Endothelial cell (in vitro differentiated cells): ENCODE data around the gene GPR50. TPM values are rescaled to one million over a fixed set of nuclear protein-coding genes. Genes with fewer than 3 reads are reported as not detected.

Source experiments
- DNase-seq: peaks from one replicate; pipeline ENCODE4 v3.0.0; 2021; ENCODE audit warnings: low spot score
- H3K27ac Mint-ChIP-seq: one replicate; pipeline ENCODE4 v1.8.0; 2021; ENCODE audit warnings: mixed read lengths, inconsistent platforms; ENCODE audit not compliant: unreplicated experiment
- H3K27me3 Mint-ChIP-seq: one replicate; pipeline ENCODE4 v1.8.0; 2021; ENCODE audit warnings: mild to moderate bottlenecking, moderate library complexity, mixed read lengths, inconsistent platforms; ENCODE audit not compliant: unreplicated experiment
- H3K36me3 Mint-ChIP-seq: one replicate; pipeline ENCODE4 v1.8.0; 2021; ENCODE audit warnings: mild to moderate bottlenecking, low read depth, mixed read lengths, inconsistent platforms; ENCODE audit not compliant: unreplicated experiment
- H3K4me1 Mint-ChIP-seq: one replicate; pipeline ENCODE4 v1.8.0; 2021; ENCODE audit warnings: mild to moderate bottlenecking, mixed read lengths, inconsistent platforms; ENCODE audit not compliant: unreplicated experiment
- H3K4me3 Mint-ChIP-seq: one replicate; pipeline ENCODE4 v1.8.0; 2021; ENCODE audit warnings: mild to moderate bottlenecking, mixed read lengths, inconsistent platforms; ENCODE audit not compliant: unreplicated experiment
- H3K9me3 Mint-ChIP-seq: one replicate; pipeline ENCODE4 v1.8.0; 2021; ENCODE audit warnings: mixed read lengths, inconsistent platforms; ENCODE audit not compliant: unreplicated experiment
- total RNA-seq: library from RNA; stranded (reverse); fragmentation: NEBNext Ultra II Directional; extraction: Animal tissue kit (Norgen Biotek cat#: 25700); gene quantifications from one replicate; pipeline ENCODE4 v1.2.1, GENCODE V29; 2021; ENCODE audit not compliant: unreplicated experiment
- TF ChIP-seq, protein P1 (sequence below): fragments of 200-600 bp; sonication (generic); IDR thresholded peaks from one replicate; pipeline ENCODE4 v1.5.0; 2021; ENCODE audit warnings: antibody characterized with exemption; ENCODE audit not compliant: unreplicated experiment

The GPR50 gene
- total RNA-seq, 1 donor from 2014 or later = 1.1 TPM

DNA sequence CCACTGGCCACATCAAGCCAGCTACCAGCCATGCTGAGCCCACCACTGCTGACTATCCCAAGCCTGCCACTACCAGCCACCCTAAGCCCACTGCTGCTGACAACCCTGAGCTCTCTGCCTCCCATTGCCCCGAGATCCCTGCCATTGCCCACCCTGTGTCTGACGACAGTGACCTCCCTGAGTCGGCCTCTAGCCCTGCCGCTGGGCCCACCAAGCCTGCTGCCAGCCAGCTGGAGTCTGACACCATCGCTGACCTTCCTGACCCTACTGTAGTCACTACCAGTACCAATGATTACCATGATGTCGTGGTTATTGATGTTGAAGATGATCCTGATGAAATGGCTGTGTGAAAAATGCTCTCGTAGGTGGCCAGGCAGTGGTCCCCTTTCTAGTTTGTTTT is 4.7 kb downstream of the GPR50 start:
- Mint-ChIP-seq H3K36me3 (no peaks in the 10 kb centered on the region), H3K27ac (no peak overlapping the region), H3K9me3 (no peaks in the 10 kb centered on the region), H3K4me3 (no peak overlapping the region), H3K4me1 (peaks cover 7% of the 10 kb centered on the region), H3K27me3 (peaks cover 13% of the 10 kb centered on the region)
- TF ChIP-seq, protein P1, sequence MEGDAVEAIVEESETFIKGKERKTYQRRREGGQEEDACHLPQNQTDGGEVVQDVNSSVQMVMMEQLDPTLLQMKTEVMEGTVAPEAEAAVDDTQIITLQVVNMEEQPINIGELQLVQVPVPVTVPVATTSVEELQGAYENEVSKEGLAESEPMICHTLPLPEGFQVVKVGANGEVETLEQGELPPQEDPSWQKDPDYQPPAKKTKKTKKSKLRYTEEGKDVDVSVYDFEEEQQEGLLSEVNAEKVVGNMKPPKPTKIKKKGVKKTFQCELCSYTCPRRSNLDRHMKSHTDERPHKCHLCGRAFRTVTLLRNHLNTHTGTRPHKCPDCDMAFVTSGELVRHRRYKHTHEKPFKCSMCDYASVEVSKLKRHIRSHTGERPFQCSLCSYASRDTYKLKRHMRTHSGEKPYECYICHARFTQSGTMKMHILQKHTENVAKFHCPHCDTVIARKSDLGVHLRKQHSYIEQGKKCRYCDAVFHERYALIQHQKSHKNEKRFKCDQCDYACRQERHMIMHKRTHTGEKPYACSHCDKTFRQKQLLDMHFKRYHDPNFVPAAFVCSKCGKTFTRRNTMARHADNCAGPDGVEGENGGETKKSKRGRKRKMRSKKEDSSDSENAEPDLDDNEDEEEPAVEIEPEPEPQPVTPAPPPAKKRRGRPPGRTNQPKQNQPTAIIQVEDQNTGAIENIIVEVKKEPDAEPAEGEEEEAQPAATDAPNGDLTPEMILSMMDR = no peak
- DNase-seq = no peak

DNA sequence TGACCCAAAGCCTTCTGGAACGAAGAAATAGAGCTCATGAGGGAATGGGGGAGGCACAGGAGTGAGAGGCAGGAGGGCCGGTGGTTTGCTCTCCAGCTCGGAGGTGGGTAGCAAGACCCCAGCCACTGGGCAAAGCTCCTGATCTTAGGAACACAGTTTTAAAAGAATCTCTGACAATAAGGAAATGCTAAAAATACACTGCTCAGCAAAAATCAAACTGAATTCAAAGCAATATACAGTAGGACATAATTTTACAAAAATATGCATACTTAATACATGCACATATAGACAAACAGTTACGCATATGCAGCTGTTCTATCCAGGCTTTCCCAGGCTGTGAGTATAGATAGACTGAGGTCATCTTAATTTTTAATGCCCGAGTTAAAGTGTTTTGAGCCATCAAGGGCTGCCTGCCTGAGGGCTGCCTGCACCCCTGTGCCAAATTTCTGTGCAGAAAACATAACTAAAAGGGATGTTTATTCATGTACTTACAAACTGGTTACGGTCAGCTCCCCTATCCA is 6.9 kb downstream of the GPR50 start:
- DNase-seq = no peak
- peaks cover 7% of the 10 kb centered on the region for H3K4me1 Mint-ChIP-seq
- no peaks in the 10 kb centered on the region for H3K36me3 Mint-ChIP-seq
- TF ChIP-seq, protein P1 = no peak
- H3K9me3 Mint-ChIP-seq = no peaks in the 10 kb centered on the region
- H3K4me3 Mint-ChIP-seq = no peak overlapping the region
- H3K27ac Mint-ChIP-seq = no peak overlapping the region
- H3K27me3 Mint-ChIP-seq = peaks cover 8% of the 10 kb centered on the region

DNA sequence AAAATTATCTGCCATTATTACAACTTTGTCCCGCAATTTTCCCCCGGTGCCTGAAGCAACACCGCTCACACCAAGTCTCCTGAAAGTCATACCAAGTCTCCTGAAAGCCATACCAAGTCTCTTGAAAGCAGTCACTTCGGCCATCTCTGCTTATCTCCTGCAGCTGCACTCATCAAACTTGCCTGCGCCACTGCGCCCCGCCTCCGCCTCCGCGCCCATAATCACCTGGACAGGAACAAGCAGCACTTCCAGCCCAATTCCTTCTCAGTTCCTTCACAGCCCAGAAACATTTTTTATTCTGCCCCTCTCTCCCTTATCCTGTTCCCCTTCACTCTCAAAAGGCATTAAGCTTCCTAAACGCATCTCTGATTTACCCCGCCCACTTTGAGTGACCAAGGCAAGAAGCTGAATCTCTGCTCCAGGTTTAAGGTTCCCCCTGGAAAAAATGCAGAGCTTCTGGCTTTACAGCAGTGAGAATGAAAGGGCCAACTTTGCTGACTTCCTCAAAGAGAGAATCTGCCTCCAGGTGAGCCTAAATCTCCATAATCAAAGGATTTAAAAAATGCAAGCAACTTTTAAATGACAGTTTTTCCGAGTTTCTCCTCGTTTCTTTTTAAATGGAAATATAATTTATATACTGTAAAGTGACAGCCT is 7.7 kb downstream of the GPR50 start:
- Mint-ChIP-seq H3K4me3 (peak overlapping the region; percentile 73), H3K27me3 (peaks cover 8% of the 10 kb centered on the region), H3K9me3 (no peaks in the 10 kb centered on the region), H3K27ac (no peak overlapping the region), H3K36me3 (no peaks in the 10 kb centered on the region), H3K4me1 (peaks cover 7% of the 10 kb centered on the region)
- DNase-seq = no peak
- TF ChIP-seq, protein P1 = no peak

DNA sequence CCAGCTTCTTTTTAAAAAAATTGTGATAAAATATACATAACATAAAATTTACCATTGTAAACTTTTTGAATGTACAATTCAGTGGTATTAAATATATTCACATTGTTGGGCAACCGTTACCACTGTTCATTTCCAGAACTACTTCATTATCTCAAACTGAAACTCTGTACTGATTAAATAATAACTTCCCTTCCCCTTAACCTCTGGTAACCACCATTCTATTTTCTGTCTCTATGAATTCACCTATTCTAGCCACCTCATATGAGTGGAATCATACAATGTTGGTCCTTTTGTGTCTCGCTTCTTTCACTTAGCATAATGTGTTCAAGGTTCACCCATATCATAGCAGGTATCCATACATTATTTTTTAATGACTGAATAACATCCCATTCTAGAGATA is 8.3 kb downstream of the GPR50 start:
- H3K4me3 Mint-ChIP-seq = no peak overlapping the region
- no peaks in the 10 kb centered on the region for H3K9me3 Mint-ChIP-seq
- TF ChIP-seq, protein P1 = no peak
- H3K27ac Mint-ChIP-seq = no peak overlapping the region
- H3K36me3 Mint-ChIP-seq = no peaks in the 10 kb centered on the region
- no peak for DNase-seq
- H3K4me1 Mint-ChIP-seq = peaks cover 7% of the 10 kb centered on the region
- H3K27me3 Mint-ChIP-seq = peaks cover 5% of the 10 kb centered on the region

DNA sequence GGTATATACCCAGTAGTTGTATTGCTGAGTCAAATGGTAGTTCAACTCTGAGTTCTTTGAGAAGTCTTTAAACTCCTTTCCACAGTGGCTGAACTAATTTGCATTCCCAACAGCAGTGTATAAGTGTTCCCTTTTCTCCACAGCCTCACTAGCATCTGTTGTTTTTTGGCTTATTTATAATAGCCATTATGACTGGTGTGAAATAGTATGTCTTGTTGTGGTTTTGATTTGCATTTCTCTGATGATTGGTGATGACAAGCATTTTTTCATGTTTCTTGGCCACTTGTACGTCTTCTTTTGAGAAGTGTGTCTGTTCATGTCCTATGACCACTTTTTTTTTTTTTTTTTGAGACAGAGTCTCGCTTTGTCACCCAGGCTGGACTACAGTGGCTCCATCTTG is 30.5 kb downstream of the GPR50 start:
- TF ChIP-seq, protein P1 = no peak
- Mint-ChIP-seq H3K27me3 (no peaks in the 10 kb centered on the region), H3K9me3 (no peaks in the 10 kb centered on the region), H3K36me3 (no peaks in the 10 kb centered on the region), H3K4me1 (no peaks in the 10 kb centered on the region), H3K27ac (no peak overlapping the region), H3K4me3 (no peak overlapping the region)
- DNase-seq = no peak
